IMR-90 (cell line): ENCODE measurements around the gene GABRP.

Experiments used
- CHD1 ChIP-seq: IDR thresholded peaks from 2 replicates; pipeline ENCODE4 v1.6.1; 2012; ENCODE audit warnings: low read depth, low read length, improper control_type of control experiment
- CTCF ChIP-seq: conservative IDR thresholded peaks from 2 replicates; pipeline ENCODE4 v1.5.1; 2012; ENCODE audit warnings: mild to moderate bottlenecking, low read depth, low read length, improper control_type of control experiment
- MAFK ChIP-seq: IDR thresholded peaks from 2 replicates; pipeline ENCODE4 v1.6.1; 2012; ENCODE audit warnings: low read depth, low read length, improper control_type of control experiment
- MXI1 ChIP-seq: IDR thresholded peaks from 2 replicates; pipeline ENCODE4 v1.6.1; 2012; ENCODE audit warnings: low read depth, mild to moderate bottlenecking, low read length, moderate library complexity, borderline replicate concordance
- POLR2A ChIP-seq: IDR thresholded peaks from 2 replicates; pipeline ENCODE4 v1.6.1; 2012; ENCODE audit warnings: mild to moderate bottlenecking, low read depth, low read length

- no peak for TF ChIP-seq CTCF
- TF ChIP-seq MAFK, result no peak
- TF ChIP-seq MXI1, result no peak
- no peak for TF ChIP-seq POLR2A
- no peak for TF ChIP-seq CHD1
Measured at GRCh38 chr5:170781946-170782345, 1.6 kb upstream of the GABRP start.
